LHCN-M2 (cell line): Measurements from ENCODE around the gene ACVR2A. TPM values are rescaled to one million over a fixed set of nuclear protein-coding genes. Genes with fewer than 3 reads are reported as not detected.

Experiments used
- DNase-seq: peaks from one replicate; pipeline ENCODE4 v3.0.0-alpha.2; 2012; ENCODE audit warnings: low read depth
- polyA plus RNA-seq: library from polyadenylated mRNA; unstranded; fragments of >200 nt; gene quantifications from one replicate; pipeline ENCODE4 v1.2.1, GENCODE V29; 2012; ENCODE audit warnings: missing spikeins
- total RNA-seq: library from RNA; depleted of rRNA; stranded (reverse); fragments of >200 nt; gene quantifications from 2 replicates; pipeline ENCODE4 v1.2.3, GENCODE V29; 2014; rRNA removed

ACVR2A gene
- 4.9 and 6.2 TPM in 2 replicates for total RNA-seq
- 3.2 TPM for polyA plus RNA-seq

GRCh38 chr2:147844697-147845410 is at the start of gene ACVR2A:
ACVR2A (plus strand) TSS chr2:147845029; CDS start chr2:147845153, 124 bp downstream.
- peak; percentile 49 for DNase-seq

DNA sequence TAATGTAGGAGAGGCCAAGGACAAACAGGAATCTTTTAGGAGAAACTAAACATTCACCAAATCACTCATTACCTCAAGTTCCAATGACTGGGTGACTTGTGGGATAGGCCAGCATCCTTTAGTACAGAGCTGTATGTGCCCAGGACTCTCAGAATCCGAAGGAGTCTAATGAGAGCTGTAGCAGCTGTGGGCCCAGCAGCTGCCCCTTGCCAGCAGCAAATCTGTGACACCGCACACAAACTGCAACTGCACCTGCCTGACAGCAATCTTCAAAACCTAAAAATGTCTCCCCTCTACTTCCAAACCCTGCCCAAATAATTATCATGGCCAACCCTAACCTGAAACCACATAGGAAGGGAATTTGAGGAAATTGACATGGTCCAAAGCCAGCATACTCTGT is 44.5 kb upstream of the ACVR2A start:
- no peak for DNase-seq

GRCh38 chr2:147806846-147807245 is 38.0 kb upstream of the ACVR2A start:
- no peak for DNase-seq

GRCh38 chr2:147808520-147808919 is 36.3 kb upstream of the ACVR2A start:
- DNase-seq, result no peak

- no peak for DNase-seq
Observed at GRCh38 chr2:147810883-147811765, 33.7 kb upstream of the ACVR2A start.

GRCh38 chr2:147818741-147819140 is 26.1 kb upstream of the ACVR2A start:
- DNase-seq, result no peak

DNA sequence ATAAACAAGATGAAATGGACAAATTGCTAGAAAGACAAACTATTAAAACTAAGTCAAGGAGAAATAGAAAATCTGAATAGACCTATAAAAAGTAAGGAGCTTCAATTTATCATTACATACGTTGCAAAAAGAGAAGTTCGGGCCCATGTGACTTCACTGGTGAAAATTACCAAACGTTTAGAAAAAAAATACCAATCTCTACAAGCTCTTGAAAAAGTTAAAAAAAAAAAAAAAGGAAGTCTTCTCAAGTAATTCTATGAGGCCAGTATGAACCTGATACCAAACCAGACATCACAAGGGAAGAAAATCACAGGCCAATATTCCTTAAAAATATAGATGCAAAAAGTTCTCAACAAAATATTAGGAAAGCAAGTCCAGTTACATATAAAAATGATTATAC is 20.2 kb upstream of the ACVR2A start:
- no peak for DNase-seq

GRCh38 chr2:147826278-147827087 is 18.3 kb upstream of the ACVR2A start:
- no peak for DNase-seq

- DNase-seq, result no peak
Observed at GRCh38 chr2:147827088-147827375, 17.8 kb upstream of the ACVR2A start.

DNA sequence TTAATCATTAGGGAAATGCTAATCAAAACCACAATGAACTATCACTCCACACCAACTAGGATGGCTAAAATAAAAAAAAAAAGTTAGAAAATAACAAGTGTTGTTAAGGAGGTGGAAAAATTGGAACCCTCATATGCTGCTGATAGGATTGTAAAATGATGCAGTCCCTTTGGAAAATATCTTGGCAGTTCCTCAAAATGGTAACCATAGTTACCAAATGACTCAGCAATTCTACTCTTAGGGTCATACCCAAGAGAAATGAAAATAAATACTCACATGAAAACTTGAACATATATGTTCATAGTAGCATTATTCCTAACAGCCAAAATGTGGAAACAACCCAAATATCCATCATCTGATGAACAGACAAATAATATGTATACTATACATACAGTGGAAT is 15.7 kb upstream of the ACVR2A start:
- peak; percentile 89 for DNase-seq

- DNase-seq, result no peak
Observed at GRCh38 chr2:147836099-147836498, 8.7 kb upstream of the ACVR2A start.

DNA sequence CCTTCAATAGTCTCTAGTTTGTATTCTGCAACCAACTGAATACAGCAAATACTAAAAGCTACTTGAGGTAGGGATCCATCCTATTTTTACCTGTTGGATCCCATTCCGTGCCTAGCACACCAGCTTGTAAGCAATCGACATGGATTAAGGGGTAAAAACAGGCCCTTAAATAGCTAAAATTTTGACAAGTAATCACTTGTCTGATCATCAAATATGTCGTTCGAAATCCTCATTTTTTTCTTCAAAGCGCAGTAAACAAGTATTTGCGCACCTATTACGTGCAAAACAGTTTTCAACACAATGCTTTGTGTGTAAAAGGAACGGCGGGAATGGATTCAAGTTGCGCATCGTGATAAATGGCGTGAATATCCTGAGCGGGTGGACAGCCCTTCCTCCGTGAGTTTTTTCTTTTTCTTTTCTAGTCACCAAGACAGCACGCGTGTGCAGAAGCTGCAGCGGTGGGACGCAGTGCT is 1.4 kb upstream of the ACVR2A start:
- no peak for DNase-seq

- peak; percentile 83 for DNase-seq
Observed at GRCh38 chr2:147843864-147844696, 749 bp upstream of the ACVR2A start.

- DNase-seq, result peak; percentile 16
Observed at GRCh38 chr2:147845411-147845971, 662 bp downstream of the ACVR2A start.

GRCh38 chr2:147846412-147847081 is 1.7 kb downstream of the ACVR2A start:
- no peak for DNase-seq

- DNase-seq, result no peak
Observed at GRCh38 chr2:147847746-147848391, 3.0 kb downstream of the ACVR2A start.

DNA sequence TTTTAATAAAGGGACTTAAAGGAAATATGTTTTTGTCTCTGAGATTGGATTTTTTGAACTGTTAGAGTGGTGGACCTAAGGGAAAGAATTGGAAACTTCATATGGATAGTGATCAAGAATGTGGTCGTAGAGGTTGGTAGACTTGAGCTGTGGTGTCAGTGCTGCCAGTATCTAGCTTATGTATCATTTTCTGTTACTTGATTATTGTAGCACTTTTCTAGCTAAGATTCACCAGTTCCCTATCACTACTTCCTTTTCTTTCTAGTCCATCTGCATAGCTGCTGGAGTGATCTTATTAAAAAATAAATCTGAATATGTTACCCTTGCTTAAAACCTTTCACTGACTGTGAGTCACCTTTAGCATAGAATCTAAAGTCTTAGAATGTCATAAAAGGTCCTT is 6.0 kb downstream of the ACVR2A start:
- no peak for DNase-seq

GRCh38 chr2:147851244-147851930 is 6.6 kb downstream of the ACVR2A start:
- DNase-seq, result no peak

GRCh38 chr2:147854557-147855134 is 9.8 kb downstream of the ACVR2A start:
- DNase-seq, result no peak
